WTC11 (cell line): Measurements from ENCODE around the gene RUSF1. TPM values are rescaled to one million over a fixed set of nuclear protein-coding genes. Genes with fewer than 3 reads are reported as not detected.

Experiments
- ATAC-seq: fragments of 200-7000 bp; cut with Tn5 transposase; 2 replicates; pipeline ENCODE4 v1.10.0; 2021; ENCODE audit warnings: mild to moderate bottlenecking, moderate library complexity
- CTCF ChIA-PET: fragments of 300-600 bp; sonication (Branson Sonifier 250); formaldehyde crosslinking; loops from one replicate; lab custom pipeline; 2021; ENCODE audit warnings: antibody characterized with exemption; lab: Charles Lee
- POLR2A ChIA-PET: fragments of 350-600 bp; sonication (Branson Sonifier 250); formaldehyde crosslinking; loops from one replicate; lab custom pipeline; 2021; ENCODE audit warnings: antibody characterized with exemption; lab: Charles Lee
- DNase-seq: peaks from one replicate; pipeline ENCODE4 v3.0.0; 2021; ENCODE audit warnings: low spot score
- H3K27ac Mint-ChIP-seq: 2 replicates; pipeline ENCODE4 v1.8.0; 2021; ENCODE audit warnings: mixed read lengths
- H3K27me3 Mint-ChIP-seq: 2 replicates; pipeline ENCODE4 v1.8.0; 2021; ENCODE audit warnings: low read depth, mild to moderate bottlenecking, moderate library complexity, mixed read lengths
- H3K36me3 Mint-ChIP-seq: 2 replicates; pipeline ENCODE4 v1.8.0; 2021; ENCODE audit warnings: mixed read lengths
- H3K4me1 Mint-ChIP-seq: 2 replicates; pipeline ENCODE4 v1.8.0; 2022; ENCODE audit warnings: mixed read lengths
- H3K4me3 Mint-ChIP-seq: 2 replicates; pipeline ENCODE4 v1.8.0; 2021; ENCODE audit warnings: mild to moderate bottlenecking, moderate library complexity, mixed read lengths
- H3K9me3 Mint-ChIP-seq: 2 replicates; pipeline ENCODE4 v1.8.0; 2021; ENCODE audit warnings: mixed read lengths
- FOXP1 ChIP-seq: sonication (generic); formaldehyde crosslinking; IDR thresholded peaks from 2 replicates; pipeline ENCODE4 v1.8.0; 2022; ENCODE audit warnings: missing genetic modification reagents, mild to moderate bottlenecking, moderate library complexity, borderline replicate concordance
- GABPB1 ChIP-seq: sonication (generic); formaldehyde crosslinking; IDR thresholded peaks from 2 replicates; pipeline ENCODE4 v1.8.1; 2023; ENCODE audit warnings: mild to moderate bottlenecking, missing genetic modification reagents
- HMGXB4 ChIP-seq: sonication (generic); formaldehyde crosslinking; IDR thresholded peaks from 2 replicates; pipeline ENCODE4 v1.8.1; 2023; ENCODE audit warnings: mild to moderate bottlenecking, moderate library complexity, missing genetic modification reagents
- JUN ChIP-seq: sonication (generic); formaldehyde crosslinking; IDR thresholded peaks from 2 replicates; pipeline ENCODE4 v1.8.0; 2023; ENCODE audit warnings: mild to moderate bottlenecking, missing genetic modification reagents
- MAX ChIP-seq: sonication (generic); formaldehyde crosslinking; IDR thresholded peaks from 2 replicates; pipeline ENCODE4 v1.8.0; 2022; ENCODE audit warnings: mild to moderate bottlenecking, missing genetic modification reagents
- NR1H2 ChIP-seq: sonication (generic); formaldehyde crosslinking; IDR thresholded peaks from 2 replicates; pipeline ENCODE4 v1.9.0; 2021; ENCODE audit warnings: mild to moderate bottlenecking, moderate library complexity, missing genetic modification reagents
- PREB ChIP-seq: sonication (generic); formaldehyde crosslinking; IDR thresholded peaks from 2 replicates; pipeline ENCODE4 v1.8.1; 2022; ENCODE audit warnings: mild to moderate bottlenecking, missing genetic modification reagents, moderate library complexity, borderline replicate concordance
- SP1 ChIP-seq: sonication (generic); formaldehyde crosslinking; conservative IDR thresholded peaks from 2 replicates; pipeline ENCODE4 v1.8.1; 2022; ENCODE audit warnings: missing genetic modification reagents
- STAT6 ChIP-seq: sonication (generic); formaldehyde crosslinking; conservative IDR thresholded peaks from 2 replicates; pipeline ENCODE4 v1.8.1; 2023; ENCODE audit warnings: mild to moderate bottlenecking, low read depth, missing genetic modification reagents, moderate library complexity
- TEAD1 ChIP-seq: sonication (generic); formaldehyde crosslinking; IDR thresholded peaks from 2 replicates; pipeline ENCODE4 v1.8.0; 2022; ENCODE audit warnings: mild to moderate bottlenecking, missing genetic modification reagents
- TEAD4 ChIP-seq: sonication (generic); formaldehyde crosslinking; IDR thresholded peaks from 2 replicates; pipeline ENCODE4 v1.8.0; 2022; ENCODE audit warnings: mild to moderate bottlenecking, missing genetic modification reagents
- USF2 ChIP-seq: sonication (generic); formaldehyde crosslinking; IDR thresholded peaks from 2 replicates; pipeline ENCODE4 v1.8.1; 2023; ENCODE audit warnings: mild to moderate bottlenecking, missing genetic modification reagents, moderate library complexity
- ZNF232 ChIP-seq: sonication (generic); formaldehyde crosslinking; IDR thresholded peaks from 2 replicates; pipeline ENCODE4 v1.8.0; 2022; ENCODE audit warnings: mild to moderate bottlenecking, missing genetic modification reagents
- ZNF281 ChIP-seq: sonication (generic); formaldehyde crosslinking; IDR thresholded peaks from 2 replicates; pipeline ENCODE4 v1.8.0; 2023; ENCODE audit warnings: mild to moderate bottlenecking, missing genetic modification reagents
- ZNF512 ChIP-seq: sonication (generic); formaldehyde crosslinking; IDR thresholded peaks from 2 replicates; pipeline ENCODE4 v1.8.1; 2022; ENCODE audit warnings: missing genetic modification reagents, borderline replicate concordance
- total RNA-seq: library from RNA; stranded (reverse); gene quantifications from 3 replicates; pipeline ENCODE4 v1.2.3, GENCODE V29; 2021

Gene RUSF1
- total RNA-seq, 1 experiment from 2014 or later: 35.9 TPM

- TF ChIP-seq ZNF281 (CRISPR knock-in tag) (peak; percentile 45; the same call in 1 of the 2 replicates), HMGXB4 (peak; percentile 44; the same call in 1 of the 2 replicates), NR1H2 (CRISPR knock-in tag) (no peak), TEAD4 (peak; percentile 48; the same call in 1 of the 2 replicates), SP1 (CRISPR knock-in tag) (peak; percentile 95), FOXP1 (CRISPR knock-in tag) (peak; percentile 80)
Observed at GRCh38 chr16:31458844-31459686, 49.1 kb downstream of the RUSF1 start, which contains the start of gene ARMC5 (continued).

- H3K4me3 Mint-ChIP-seq: peak overlapping the region; percentile 85
- H3K9me3 Mint-ChIP-seq: no peaks in the 10 kb centered on the region
- H3K27ac Mint-ChIP-seq: peak overlapping the region; percentile 79
- H3K4me1 Mint-ChIP-seq: peaks cover 37% of the 10 kb centered on the region
- H3K36me3 Mint-ChIP-seq: 0 out of 2 replicates have a peak, but pooled peaks cover 4% of the 10 kb centered on the region
- DNase-seq (peak; percentile 52), ATAC-seq (peak; percentile 4)
- TF ChIP-seq MAX (CRISPR knock-in tag): 0 out of 2 replicates have a peak, but pooled peaks have one; percentile 29
- TF ChIP-seq ZNF512: no peak
- TF ChIP-seq JUN: peak; percentile 13; the same call in 1 of the 2 replicates
- peak; percentile 40; the same call in 1 of the 2 replicates for TF ChIP-seq GABPB1 (CRISPR knock-in tag)
- POLR2A ChIA-PET: interaction anchor here (0.7 to 3.4 kb wide), 5 partner anchors 16 to 475 kb away, joined by 3 to 13 read pairs (median 6); partner anchors contain the start of genes ZNF267 and ZNF843
- no peaks in the 10 kb centered on the region for H3K27me3 Mint-ChIP-seq
- CTCF ChIA-PET: interaction anchor here (0.7 to 12.2 kb wide), 17 partner anchors 14 to 473 kb away, joined by 3 to 221 read pairs (median 7); partner anchors contain the start of genes HSD3B7, SLC5A2, TGFB1I1 and ZNF267
Observed at GRCh38 chr16:31458073-31458843, 49.9 kb downstream of the RUSF1 start.

- no peak for DNase-seq
- peaks cover 49% of the 10 kb centered on the region for H3K4me1 Mint-ChIP-seq
- H3K9me3 Mint-ChIP-seq: no peaks in the 10 kb centered on the region
- ChIA-PET POLR2A (no interaction called here), CTCF (interaction anchor here (0.6 to 12.2 kb wide), 9 partner anchors 14 to 503 kb away, joined by 3 to 221 read pairs (median 7); partner anchors contain the start of genes SLC5A2, TGFB1I1, ZNF267 and ZNF843)
- H3K27me3 Mint-ChIP-seq: no peaks in the 10 kb centered on the region
- H3K4me3 Mint-ChIP-seq: peak overlapping the region; percentile 85
- H3K27ac Mint-ChIP-seq: no peak overlapping the region
- ATAC-seq: no peak
- no peaks in the 10 kb centered on the region for H3K36me3 Mint-ChIP-seq
- TF ChIP-seq ZNF232: no peak
- no peak for TF ChIP-seq TEAD1 (CRISPR knock-in tag)
- no peak for TF ChIP-seq STAT6 (CRISPR knock-in tag)
- TF ChIP-seq USF2 (CRISPR knock-in tag): no peak
- no peak for TF ChIP-seq PREB
Observed at GRCh38 chr16:31456988-31457360, 51.2 kb downstream of the RUSF1 start.
